HCT116 (cell line): ENCODE data around the gene FMO2. TPM values are rescaled to one million over a fixed set of nuclear protein-coding genes. Genes with fewer than 3 reads are reported as not detected.

Experiments
- ATAC-seq: fragments of 200-7000 bp; cut with Tn5 transposase; 2 replicates; pipeline ENCODE4 v1.9.1; 2020; ENCODE audit warnings: mild to moderate bottlenecking, moderate library complexity
- BruUV-seq: library from RNA; stranded (reverse); fragments of 400-500 nt; replicated peaks from 2 replicates; lab custom pipeline; 2021; lab: Mats Ljungman, UMichigan
- CTCF ChIA-PET: fragments of 300-600 bp; sonication (Branson Sonifier 250); formaldehyde crosslinking; loops from one replicate; lab custom pipeline; 2021; ENCODE audit warnings: antibody characterized with exemption; lab: Charles Lee
- POLR2A ChIA-PET: fragments of 300-600, 350-600 bp; sonication (Branson Sonifier 250); formaldehyde crosslinking; loops from one replicate; lab custom pipeline; 2021; ENCODE audit warnings: antibody characterized with exemption; lab: Charles Lee
- RAD21 ChIA-PET, 2 experiments: fragments of 300-600 bp; sonication (Branson Sonifier 250); formaldehyde crosslinking; loops; one replicate each; lab custom pipeline; 2023; ENCODE audit warnings: low total read pairs in 2 of 2; ENCODE audit not compliant: uncharacterized antibody in 2 of 2, unreplicated experiment in 2 of 2, low non-redundant PET in 1 of 2; lab: Charles Lee
- DNase-seq: peaks from one replicate; pipeline ENCODE4 v3.0.0-alpha.2; 2010; ENCODE audit warnings: low read depth, low spot score
- H2AFZ ChIP-seq: fragments of 200-600 bp; shearing (Covaris generic), sonication (generic); 2 replicates; pipeline ENCODE4 v1.6.1; 2017; ENCODE audit warnings: low read depth, mixed run types, mixed read lengths, antibody characterized with exemption, low read length; ENCODE audit not compliant: poor library complexity, severe bottlenecking
- H3K27ac ChIP-seq: 2 replicates; pipeline ENCODE4 v1.5.1; 2012; ENCODE audit warnings: low read depth, low read length
- H3K27me3 ChIP-seq: fragments of 200-600 bp; sonication (generic); 2 replicates; pipeline ENCODE4 v1.6.1; 2016; ENCODE audit warnings: mixed run types, low read length, mixed read lengths; ENCODE audit not compliant: insufficient read depth
- H3K36me3 ChIP-seq, 2 experiments: fragments of 200-500 bp in 1 of 2; fragments of 200-600 bp in 1 of 2; sonication (Bioruptor generic) in 1 of 2; sonication (generic) in 1 of 2; 2 replicates each; pipeline versions ENCODE4 v1.5.1 to v1.6.1; 2014 to 2016; ENCODE audit warnings: low read length in 2 of 2, inconsistent platforms in 1 of 2, mixed read lengths in 1 of 2, mixed run types in 1 of 2; ENCODE audit not compliant: insufficient read depth in 2 of 2, control insufficient read depth in 1 of 2
- H3K4me1 ChIP-seq, 2 experiments: fragments of 200-600 bp in 1 of 2; sonication (generic) in 1 of 2; 2 replicates each; pipeline versions ENCODE4 v1.5.1 to v1.6.1; 2012 to 2017; ENCODE audit warnings: low read length in 2 of 2, inconsistent platforms in 1 of 2, mild to moderate bottlenecking in 1 of 2, mixed read lengths in 1 of 2, mixed run types in 1 of 2, moderate library complexity in 1 of 2; ENCODE audit not compliant: insufficient read depth in 2 of 2, control insufficient read depth in 1 of 2
- H3K4me2 ChIP-seq: fragments of 200-600 bp; sonication (generic); 2 replicates; pipeline ENCODE4 v1.6.1; 2017; ENCODE audit warnings: mixed run types, low read length, mixed read lengths
- H3K4me3 ChIP-seq, 2 experiments: fragments of 200-600 bp in 1 of 2; sonication (generic) in 1 of 2; replicated peaks in 1 of 2; 2 replicates each; pipeline ENCODE4 v1.5.1; 2011 to 2016; ENCODE audit warnings: low read length in 2 of 2, control low read depth in 1 of 2, low read depth in 1 of 2, mild to moderate bottlenecking in 1 of 2, mixed read lengths in 1 of 2, mixed run types in 1 of 2
- H3K79me2 ChIP-seq: fragments of 200-600 bp; sonication (generic); 2 replicates; pipeline ENCODE4 v1.6.1; 2017; ENCODE audit warnings: mild to moderate bottlenecking, mixed run types, low read length, moderate library complexity, mixed read lengths; ENCODE audit not compliant: insufficient read depth
- H3K9ac ChIP-seq: fragments of 200-600 bp; sonication (generic); 2 replicates; pipeline ENCODE4 v1.6.1; 2016; ENCODE audit warnings: low read length, mixed read lengths
- H3K9me2 ChIP-seq: fragments of 200-600 bp; sonication (generic), shearing (Covaris generic); 2 replicates; pipeline ENCODE4 v1.6.1; 2017; ENCODE audit warnings: mixed run types, mild to moderate bottlenecking, moderate library complexity; ENCODE audit not compliant: insufficient read depth
- H3K9me3 ChIP-seq, 2 experiments: fragments of 200-500 bp in 1 of 2; fragments of 200-600 bp in 1 of 2; sonication (Bioruptor generic) in 1 of 2; sonication (generic) in 1 of 2; 2 replicates each; pipeline ENCODE4 v1.6.1; 2014 to 2017; ENCODE audit warnings: low read length in 2 of 2, mixed read lengths in 2 of 2, inconsistent platforms in 1 of 2, low read depth in 1 of 2, mild to moderate bottlenecking in 1 of 2, mixed run types in 1 of 2, moderate library complexity in 1 of 2; ENCODE audit not compliant: control insufficient read depth in 1 of 2, insufficient read depth in 1 of 2
- H4K20me1 ChIP-seq: fragments of 200-600 bp; sonication (generic), shearing (Covaris generic); 2 replicates; pipeline ENCODE4 v1.6.1; 2017; ENCODE audit warnings: mixed run types, mild to moderate bottlenecking, moderate library complexity; ENCODE audit not compliant: insufficient read depth
- CBX3 ChIP-seq: IDR thresholded peaks from 2 replicates; pipeline ENCODE4 v1.6.1; 2012; ENCODE audit warnings: low read depth
- CEBPB ChIP-seq: IDR thresholded peaks from 2 replicates; pipeline ENCODE4 v1.6.1; 2012; ENCODE audit warnings: low read depth
- EGR1 ChIP-seq: IDR thresholded peaks from 2 replicates; pipeline ENCODE4 v1.6.1; 2012; ENCODE audit warnings: low read depth
- ELF1 ChIP-seq: IDR thresholded peaks from 2 replicates; pipeline ENCODE4 v1.6.1; 2012; ENCODE audit warnings: low read depth, borderline replicate concordance
- EZH2phosphoT487 ChIP-seq: fragments of 200-600 bp; IDR thresholded peaks from 2 replicates; pipeline ENCODE4 v1.6.1; 2018; ENCODE audit warnings: antibody characterized with exemption, borderline replicate concordance
- FOSL1 ChIP-seq: IDR thresholded peaks from 2 replicates; pipeline ENCODE4 v1.6.1; 2012; ENCODE audit warnings: low read depth
- JUND ChIP-seq: IDR thresholded peaks from 2 replicates; pipeline ENCODE4 v1.6.1; 2012
- POLR2A ChIP-seq: IDR thresholded peaks from 2 replicates; pipeline ENCODE4 v1.7.0; 2011; ENCODE audit warnings: borderline replicate concordance; ENCODE audit not compliant: insufficient read depth, insufficient read length; ENCODE audit errors: extremely low read depth
- RAD21 ChIP-seq: IDR thresholded peaks from 2 replicates; pipeline ENCODE4 v1.6.1; 2012; ENCODE audit warnings: low read depth, mild to moderate bottlenecking
- SIN3A ChIP-seq: IDR thresholded peaks from 2 replicates; pipeline ENCODE4 v1.6.1; 2012; ENCODE audit warnings: low read depth
- SP1 ChIP-seq: IDR thresholded peaks from 2 replicates; pipeline ENCODE4 v1.6.1; 2012; ENCODE audit warnings: low read depth
- SRF ChIP-seq: IDR thresholded peaks from 2 replicates; pipeline ENCODE4 v1.6.1; 2012; ENCODE audit warnings: low read depth
- TCF7L2 ChIP-seq: IDR thresholded peaks from 2 replicates; pipeline ENCODE4 v1.7.0; 2011; ENCODE audit warnings: borderline replicate concordance, inconsistent platforms; ENCODE audit not compliant: insufficient read depth, insufficient read length; ENCODE audit errors: extremely low read depth
- ZFX ChIP-seq: fragments of 450-650 bp; IDR thresholded peaks from 2 replicates; pipeline ENCODE4 v1.6.1; 2017
- ZNF274 ChIP-seq: fragments of 200-500 bp; sonication (Bioruptor generic); IDR thresholded peaks from 2 replicates; pipeline ENCODE4 v1.6.1; 2014; ENCODE audit warnings: mild to moderate bottlenecking, low read depth, low read length, inconsistent platforms
- intact Hi-C: fragments of 100-400 bp; cut with micrococcal nuclease; formaldehyde crosslinking; loops from 2 replicates; pipeline ENCODE4 v1.10.0; 2022
- total RNA-seq: library from RNA; stranded (reverse); gene quantifications from one replicate; pipeline ENCODE4 v1.2.1, GENCODE V29; 2021; ENCODE audit not compliant: unreplicated experiment
- TF ChIP-seq, protein P1 (sequence below): IDR thresholded peaks from 2 replicates; pipeline ENCODE4 v1.6.1; 2011; ENCODE audit warnings: mild to moderate bottlenecking, low read length, moderate library complexity; ENCODE audit not compliant: insufficient replicate concordance; ENCODE audit errors: extremely low read depth
- TF ChIP-seq, protein P2 (sequence below): IDR thresholded peaks from 2 replicates; pipeline ENCODE4 v1.6.1; 2012
- TF ChIP-seq, protein P3 (sequence below): IDR thresholded peaks from 2 replicates; pipeline ENCODE4 v1.6.1; 2012; ENCODE audit warnings: low read depth
- TF ChIP-seq, protein P4 (sequence below), 3 experiments: fragments of 200-600 bp in 1 of 3; sonication (generic) in 1 of 3; IDR thresholded peaks in 2 of 3; conservative IDR thresholded peaks in 1 of 3; 2 replicates each; pipeline ENCODE4 v1.5.1; 2012 to 2017; ENCODE audit warnings: low read depth in 2 of 3, low read length in 2 of 3, antibody characterized with exemption in 1 of 3, borderline replicate concordance in 1 of 3, control low read depth in 1 of 3, mild to moderate bottlenecking in 1 of 3, mixed read lengths in 1 of 3, mixed run types in 1 of 3, moderate library complexity in 1 of 3; ENCODE audit not compliant: insufficient read depth in 1 of 3
- TF ChIP-seq, protein P5 (sequence below): IDR thresholded peaks from 2 replicates; pipeline ENCODE4 v1.6.1; 2012

The FMO2 gene
- total RNA-seq, 1 experiment from 2014 or later = 0.30 TPM

DNA sequence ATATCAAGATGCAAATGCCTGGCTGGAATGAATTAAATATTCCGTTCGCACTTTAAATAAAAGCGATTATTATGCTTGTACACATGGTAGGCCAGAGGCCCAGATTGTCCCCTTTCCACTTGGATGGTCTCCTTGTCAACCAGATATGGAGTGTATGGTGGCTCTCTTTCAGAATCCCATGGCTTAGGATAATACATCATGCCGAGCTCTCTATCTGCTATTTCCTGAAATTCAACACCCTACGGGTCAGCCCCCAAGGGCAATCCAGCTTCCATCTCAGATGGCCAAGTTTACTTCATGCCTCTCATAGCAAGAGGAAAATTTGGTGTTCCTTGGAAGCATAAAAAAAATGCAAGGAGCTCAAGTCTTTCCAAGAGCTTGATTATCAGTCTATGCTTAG lies 37.8 kb downstream of the FMO2 start:
- H3K4me1 ChIP-seq = no peaks in the 10 kb centered on the region
- CTCF ChIA-PET = no interaction called here

More for the DNA sequence above, 37.8 kb downstream of the FMO2 start:
- no TSS peak for BruUV-seq
- intact Hi-C loops = loop anchor here (10.0 kb wide), 1 partner anchor 538 kb away; no protein-coding TSS in a partner anchor
- Histone ChIP-seq H3K4me3 (no peak overlapping the region), H4K20me1 (no peaks in the 10 kb centered on the region), H3K36me3 (no peaks in the 10 kb centered on the region), H3K27ac (no peak overlapping the region), H3K79me2 (no peaks in the 10 kb centered on the region), H3K4me2 (no peak overlapping the region), H3K9me3 (no peaks in the 10 kb centered on the region), H3K9me2 (no peaks in the 10 kb centered on the region), H3K9ac (no peak overlapping the region), H3K27me3 (no peaks in the 10 kb centered on the region), H2AFZ (no peak overlapping the region)
- DNase-seq (no peak), ATAC-seq (no peak)
- ChIA-PET RAD21 (no interaction called here), POLR2A (no interaction called here)
- TF ChIP-seq, protein P1, sequence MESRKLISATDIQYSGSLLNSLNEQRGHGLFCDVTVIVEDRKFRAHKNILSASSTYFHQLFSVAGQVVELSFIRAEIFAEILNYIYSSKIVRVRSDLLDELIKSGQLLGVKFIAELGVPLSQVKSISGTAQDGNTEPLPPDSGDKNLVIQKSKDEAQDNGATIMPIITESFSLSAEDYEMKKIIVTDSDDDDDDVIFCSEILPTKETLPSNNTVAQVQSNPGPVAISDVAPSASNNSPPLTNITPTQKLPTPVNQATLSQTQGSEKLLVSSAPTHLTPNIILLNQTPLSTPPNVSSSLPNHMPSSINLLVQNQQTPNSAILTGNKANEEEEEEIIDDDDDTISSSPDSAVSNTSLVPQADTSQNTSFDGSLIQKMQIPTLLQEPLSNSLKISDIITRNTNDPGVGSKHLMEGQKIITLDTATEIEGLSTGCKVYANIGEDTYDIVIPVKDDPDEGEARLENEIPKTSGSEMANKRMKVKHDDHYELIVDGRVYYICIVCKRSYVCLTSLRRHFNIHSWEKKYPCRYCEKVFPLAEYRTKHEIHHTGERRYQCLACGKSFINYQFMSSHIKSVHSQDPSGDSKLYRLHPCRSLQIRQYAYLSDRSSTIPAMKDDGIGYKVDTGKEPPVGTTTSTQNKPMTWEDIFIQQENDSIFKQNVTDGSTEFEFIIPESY = no peak
- no peak for TF ChIP-seq EGR1
- TF ChIP-seq JUND = no peak
- TF ChIP-seq EZH2phosphoT487 = no peak
- no peak for TF ChIP-seq SIN3A
- TF ChIP-seq ZNF274 = no peak
- no peak for TF ChIP-seq POLR2A
- TF ChIP-seq FOSL1 = no peak
- TF ChIP-seq, protein P2, sequence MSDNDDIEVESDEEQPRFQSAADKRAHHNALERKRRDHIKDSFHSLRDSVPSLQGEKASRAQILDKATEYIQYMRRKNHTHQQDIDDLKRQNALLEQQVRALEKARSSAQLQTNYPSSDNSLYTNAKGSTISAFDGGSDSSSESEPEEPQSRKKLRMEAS = no peak
- no peak for TF ChIP-seq TCF7L2
- TF ChIP-seq CBX3 = no peak
- TF ChIP-seq, protein P3, sequence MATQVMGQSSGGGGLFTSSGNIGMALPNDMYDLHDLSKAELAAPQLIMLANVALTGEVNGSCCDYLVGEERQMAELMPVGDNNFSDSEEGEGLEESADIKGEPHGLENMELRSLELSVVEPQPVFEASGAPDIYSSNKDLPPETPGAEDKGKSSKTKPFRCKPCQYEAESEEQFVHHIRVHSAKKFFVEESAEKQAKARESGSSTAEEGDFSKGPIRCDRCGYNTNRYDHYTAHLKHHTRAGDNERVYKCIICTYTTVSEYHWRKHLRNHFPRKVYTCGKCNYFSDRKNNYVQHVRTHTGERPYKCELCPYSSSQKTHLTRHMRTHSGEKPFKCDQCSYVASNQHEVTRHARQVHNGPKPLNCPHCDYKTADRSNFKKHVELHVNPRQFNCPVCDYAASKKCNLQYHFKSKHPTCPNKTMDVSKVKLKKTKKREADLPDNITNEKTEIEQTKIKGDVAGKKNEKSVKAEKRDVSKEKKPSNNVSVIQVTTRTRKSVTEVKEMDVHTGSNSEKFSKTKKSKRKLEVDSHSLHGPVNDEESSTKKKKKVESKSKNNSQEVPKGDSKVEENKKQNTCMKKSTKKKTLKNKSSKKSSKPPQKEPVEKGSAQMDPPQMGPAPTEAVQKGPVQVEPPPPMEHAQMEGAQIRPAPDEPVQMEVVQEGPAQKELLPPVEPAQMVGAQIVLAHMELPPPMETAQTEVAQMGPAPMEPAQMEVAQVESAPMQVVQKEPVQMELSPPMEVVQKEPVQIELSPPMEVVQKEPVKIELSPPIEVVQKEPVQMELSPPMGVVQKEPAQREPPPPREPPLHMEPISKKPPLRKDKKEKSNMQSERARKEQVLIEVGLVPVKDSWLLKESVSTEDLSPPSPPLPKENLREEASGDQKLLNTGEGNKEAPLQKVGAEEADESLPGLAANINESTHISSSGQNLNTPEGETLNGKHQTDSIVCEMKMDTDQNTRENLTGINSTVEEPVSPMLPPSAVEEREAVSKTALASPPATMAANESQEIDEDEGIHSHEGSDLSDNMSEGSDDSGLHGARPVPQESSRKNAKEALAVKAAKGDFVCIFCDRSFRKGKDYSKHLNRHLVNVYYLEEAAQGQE = no peak
- no peak for TF ChIP-seq RAD21
- TF ChIP-seq CEBPB = no peak
- TF ChIP-seq, protein P4, sequence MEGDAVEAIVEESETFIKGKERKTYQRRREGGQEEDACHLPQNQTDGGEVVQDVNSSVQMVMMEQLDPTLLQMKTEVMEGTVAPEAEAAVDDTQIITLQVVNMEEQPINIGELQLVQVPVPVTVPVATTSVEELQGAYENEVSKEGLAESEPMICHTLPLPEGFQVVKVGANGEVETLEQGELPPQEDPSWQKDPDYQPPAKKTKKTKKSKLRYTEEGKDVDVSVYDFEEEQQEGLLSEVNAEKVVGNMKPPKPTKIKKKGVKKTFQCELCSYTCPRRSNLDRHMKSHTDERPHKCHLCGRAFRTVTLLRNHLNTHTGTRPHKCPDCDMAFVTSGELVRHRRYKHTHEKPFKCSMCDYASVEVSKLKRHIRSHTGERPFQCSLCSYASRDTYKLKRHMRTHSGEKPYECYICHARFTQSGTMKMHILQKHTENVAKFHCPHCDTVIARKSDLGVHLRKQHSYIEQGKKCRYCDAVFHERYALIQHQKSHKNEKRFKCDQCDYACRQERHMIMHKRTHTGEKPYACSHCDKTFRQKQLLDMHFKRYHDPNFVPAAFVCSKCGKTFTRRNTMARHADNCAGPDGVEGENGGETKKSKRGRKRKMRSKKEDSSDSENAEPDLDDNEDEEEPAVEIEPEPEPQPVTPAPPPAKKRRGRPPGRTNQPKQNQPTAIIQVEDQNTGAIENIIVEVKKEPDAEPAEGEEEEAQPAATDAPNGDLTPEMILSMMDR (IDR thresholded peaks at IDR 0.05 in 2 of 3, conservative IDR thresholded peaks at IDR 0.05 in 1 of 3; ENCODE audit: borderline replicate concordance in 1 of 3, insufficient read depth in 1 of 3, low read depth in 2 of 3, low read length in 2 of 3) = no peak
- TF ChIP-seq ELF1 = no peak
- no peak for TF ChIP-seq SP1
- no peak for TF ChIP-seq SRF
- TF ChIP-seq, protein P5, sequence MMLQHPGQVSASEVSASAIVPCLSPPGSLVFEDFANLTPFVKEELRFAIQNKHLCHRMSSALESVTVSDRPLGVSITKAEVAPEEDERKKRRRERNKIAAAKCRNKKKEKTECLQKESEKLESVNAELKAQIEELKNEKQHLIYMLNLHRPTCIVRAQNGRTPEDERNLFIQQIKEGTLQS = no peak
- no peak for TF ChIP-seq ZFX
